Measurements from ENCODE around the gene TET3.

DNA sequence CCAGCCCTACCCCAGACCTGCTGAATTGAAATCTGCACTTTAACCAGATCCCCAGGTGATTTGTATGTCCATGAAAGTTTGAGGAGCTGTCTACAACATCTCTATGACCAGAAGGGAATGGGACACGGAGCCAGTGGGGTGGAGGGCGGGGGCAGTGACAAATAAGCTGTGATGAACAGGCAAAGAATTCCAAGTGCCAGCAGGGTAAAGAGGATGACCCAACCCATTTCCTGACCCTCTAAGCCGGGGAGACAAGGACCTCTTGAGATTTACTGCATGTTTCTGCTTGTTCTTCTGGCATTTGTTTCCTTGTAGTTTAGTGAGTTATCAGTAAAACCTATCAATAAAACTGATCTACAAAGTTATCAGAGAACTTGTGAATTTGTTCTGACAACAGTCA lies 8.7 kb downstream of the TET3 start:
- TF ChIP-seq CTCF (IDR thresholded peaks at IDR 0.05; ENCODE audit: low read depth, low read length) (no peak), POLR2A (IDR thresholded peaks at IDR 0.05; ENCODE audit: extremely low read depth, insufficient read length) (no peak), MYC (IDR thresholded peaks at IDR 0.05; ENCODE audit: low read depth, low read length) (no peak)
- TF ChIP-seq, protein P1, sequence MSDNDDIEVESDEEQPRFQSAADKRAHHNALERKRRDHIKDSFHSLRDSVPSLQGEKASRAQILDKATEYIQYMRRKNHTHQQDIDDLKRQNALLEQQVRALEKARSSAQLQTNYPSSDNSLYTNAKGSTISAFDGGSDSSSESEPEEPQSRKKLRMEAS (IDR thresholded peaks at IDR 0.05; ENCODE audit: low read depth, low read length), result no peak

Data from NB4 (cell line).